Dendritic cell treated with granulocyte-macrophage colony-stimulating factor and Interleukin-4, amounts not matched to agents 40 ng/mL and 50 ng/mL, for 4 days (primary cell): ENCODE measurements around the gene MEDAG.
"Not testable (repeated sequence)": the region's sequence is repeated elsewhere in the genome, so short reads cannot be mapped to it uniquely, and the experiment has no call there.

Source experiments
- H3K27ac Mint-ChIP-seq: one replicate; pipeline ENCODE4 v1.8.0; 2022; ENCODE audit warnings: mild to moderate bottlenecking, mixed read lengths
- H3K27me3 Mint-ChIP-seq: one replicate; pipeline ENCODE4 v1.8.0; 2022; ENCODE audit warnings: mild to moderate bottlenecking, mixed read lengths
- H3K36me3 Mint-ChIP-seq: one replicate; pipeline ENCODE4 v1.8.0; 2022; ENCODE audit warnings: low read depth, mixed read lengths
- H3K4me1 Mint-ChIP-seq: one replicate; pipeline ENCODE4 v1.8.0; 2022; ENCODE audit warnings: low read depth, mixed read lengths
- H3K4me3 Mint-ChIP-seq: one replicate; pipeline ENCODE4 v1.8.0; 2022; ENCODE audit warnings: mild to moderate bottlenecking, moderate library complexity, mixed read lengths
- H3K9me3 Mint-ChIP-seq: one replicate; pipeline ENCODE4 v1.8.0; 2022; ENCODE audit warnings: mixed read lengths
- intact Hi-C: fragments of 100-400 bp; cut with micrococcal nuclease; formaldehyde crosslinking; loops from one replicate; pipeline ENCODE4 v1.15.0; 2022

Gene MEDAG

DNA sequence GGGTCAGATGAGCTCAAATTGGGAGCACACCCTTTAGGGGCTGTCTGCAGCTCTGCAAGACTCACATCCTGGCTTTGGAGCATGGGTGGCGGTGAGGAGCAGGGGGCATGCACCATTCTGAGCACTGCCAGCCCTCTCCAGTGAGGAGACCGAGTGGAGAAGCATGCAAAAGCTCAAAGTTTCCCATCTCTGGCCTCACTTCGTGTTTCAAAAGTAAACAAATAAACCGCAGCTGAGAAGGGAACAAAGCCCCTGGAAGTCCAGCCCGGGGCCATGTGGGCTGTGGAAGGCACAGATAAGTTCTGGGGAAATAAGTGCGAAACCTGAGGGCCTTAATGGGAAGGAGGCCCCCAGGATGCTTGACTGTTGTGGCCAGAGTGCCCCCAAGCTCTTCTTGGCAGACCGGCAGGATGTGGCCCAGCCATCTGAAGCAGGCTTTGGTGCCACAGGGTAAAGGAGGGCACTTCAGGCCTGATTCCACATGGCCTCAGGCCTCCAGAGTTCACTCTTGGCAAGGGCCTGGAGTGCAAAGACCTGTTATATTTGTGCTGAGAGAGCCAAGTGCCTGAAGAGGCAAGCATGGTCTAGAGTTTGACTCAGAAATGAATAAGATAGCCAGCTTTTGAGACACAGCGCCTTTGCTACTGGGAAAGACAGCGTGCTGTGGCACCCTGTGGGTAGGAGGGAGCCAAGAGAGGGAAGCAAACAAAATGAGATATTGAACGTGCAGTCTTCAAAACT is 1.2 kb downstream of the MEDAG start:
- no peak overlapping the region for H3K4me3 Mint-ChIP-seq
- H3K36me3 Mint-ChIP-seq, result no peaks in the 10 kb centered on the region
- no peak overlapping the region for H3K27ac Mint-ChIP-seq
- peaks cover 20% of the 10 kb centered on the region for H3K4me1 Mint-ChIP-seq
- no peaks in the 10 kb centered on the region for H3K9me3 Mint-ChIP-seq
- intact Hi-C loops, result no loop called here
- H3K27me3 Mint-ChIP-seq, result peaks cover 66% of the 10 kb centered on the region

DNA sequence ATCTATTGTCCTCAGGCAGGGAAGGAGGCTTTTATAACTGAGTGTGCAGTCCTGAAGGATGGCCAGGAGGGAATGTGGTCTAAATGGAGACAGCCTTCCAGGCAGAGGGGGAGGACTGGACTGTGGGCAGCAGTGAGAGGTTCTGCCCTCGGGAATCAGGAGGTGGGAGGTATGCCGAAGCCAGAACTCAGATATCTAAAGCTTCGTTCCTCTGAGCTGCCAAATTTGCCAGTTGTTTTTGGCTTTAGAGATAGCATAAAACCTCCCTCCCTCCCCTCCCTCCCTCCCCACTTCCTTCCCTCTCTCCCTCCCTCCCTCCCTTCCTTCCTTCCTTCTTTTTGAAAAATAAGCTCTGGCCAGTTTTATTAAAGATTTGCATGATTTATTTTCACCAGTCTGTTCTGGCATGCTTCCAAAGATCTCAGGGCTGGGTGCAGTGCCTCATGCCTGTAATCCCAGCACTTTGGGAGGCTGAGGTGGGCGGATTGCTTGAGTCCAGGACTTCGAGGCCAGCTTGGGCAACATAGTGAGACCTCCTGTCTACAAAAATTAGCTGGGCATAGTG is 2.4 kb downstream of the MEDAG start:
- H3K27ac Mint-ChIP-seq, result no peak overlapping the region
- no peak overlapping the region for H3K4me3 Mint-ChIP-seq
- peaks cover 20% of the 10 kb centered on the region for H3K4me1 Mint-ChIP-seq
- intact Hi-C loops, result no loop called here
- H3K9me3 Mint-ChIP-seq, result no peaks in the 10 kb centered on the region
- peaks cover 58% of the 10 kb centered on the region for H3K27me3 Mint-ChIP-seq
- H3K36me3 Mint-ChIP-seq, result no peaks in the 10 kb centered on the region

DNA sequence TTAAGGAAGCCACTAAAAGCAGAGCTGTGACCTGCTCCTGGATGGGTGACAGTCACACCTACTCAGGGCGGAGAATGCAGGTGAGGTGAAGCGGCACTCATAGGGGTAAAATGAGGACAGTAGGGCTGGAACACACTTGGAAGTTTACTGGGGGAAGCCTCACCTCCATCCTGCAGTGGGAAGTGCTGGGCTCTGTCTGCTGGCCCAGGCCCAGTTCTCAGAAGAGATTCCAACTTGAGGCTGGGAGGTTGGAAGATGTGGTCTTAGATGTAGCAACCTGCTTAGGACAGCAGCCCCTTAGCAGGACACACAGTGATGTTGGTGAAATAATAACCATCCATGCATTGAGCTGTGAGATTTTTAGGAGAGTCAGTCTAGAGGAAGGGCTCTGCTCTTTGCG is 4.6 kb downstream of the MEDAG start:
- Mint-ChIP-seq H3K27me3 (peaks cover 46% of the 10 kb centered on the region), H3K27ac (no peak overlapping the region), H3K4me3 (no peak overlapping the region), H3K4me1 (peaks cover 20% of the 10 kb centered on the region), H3K9me3 (no peaks in the 10 kb centered on the region), H3K36me3 (no peaks in the 10 kb centered on the region)
- intact Hi-C loops, result no loop called here

DNA sequence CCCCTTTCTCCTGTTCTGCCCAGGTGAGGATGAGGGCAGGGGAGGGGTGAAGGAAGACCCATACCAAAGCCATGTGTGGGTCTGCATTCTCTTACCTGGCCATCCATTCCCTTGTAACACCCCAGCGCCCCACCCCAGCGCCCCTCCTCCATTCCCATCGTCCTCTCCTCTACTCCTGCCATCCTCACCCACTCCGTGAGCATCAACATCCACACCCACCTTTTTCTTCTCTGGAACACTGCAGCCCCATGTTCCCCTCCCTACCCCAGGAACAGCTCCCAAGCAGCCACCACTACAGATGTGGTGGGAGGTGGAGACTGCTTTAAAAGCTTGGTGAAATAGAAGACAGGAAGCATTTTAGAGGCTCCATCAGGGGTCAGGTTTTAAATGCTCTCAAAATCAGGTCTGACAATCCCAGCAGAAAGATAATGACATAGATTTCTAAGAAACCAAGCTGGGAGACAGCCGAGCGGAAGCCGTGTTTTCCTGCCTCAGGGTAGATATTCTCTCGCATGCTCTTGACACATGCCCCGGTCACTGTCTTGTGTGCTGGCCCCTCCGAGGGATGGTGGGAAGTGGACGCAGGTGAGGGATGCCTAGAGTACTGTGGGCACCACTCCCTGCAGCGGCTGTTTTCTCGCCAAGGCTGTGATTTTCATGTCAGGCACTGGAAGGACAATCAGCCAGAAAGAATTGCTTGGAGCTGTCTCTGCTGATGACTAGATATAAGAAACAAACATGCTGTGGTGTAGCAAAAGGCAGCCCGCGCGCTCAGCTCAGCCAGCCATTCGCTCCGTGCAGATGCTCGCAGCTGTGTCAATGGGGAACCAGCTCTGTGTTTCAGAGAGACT is 9.8 kb downstream of the MEDAG start:
- H3K27ac Mint-ChIP-seq, result no peak overlapping the region
- H3K27me3 Mint-ChIP-seq, result peaks cover 20% of the 10 kb centered on the region
- no peaks in the 10 kb centered on the region for H3K9me3 Mint-ChIP-seq
- H3K36me3 Mint-ChIP-seq, result no peaks in the 10 kb centered on the region
- intact Hi-C loops, result no loop called here
- H3K4me3 Mint-ChIP-seq, result no peak overlapping the region
- no peaks in the 10 kb centered on the region for H3K4me1 Mint-ChIP-seq

DNA sequence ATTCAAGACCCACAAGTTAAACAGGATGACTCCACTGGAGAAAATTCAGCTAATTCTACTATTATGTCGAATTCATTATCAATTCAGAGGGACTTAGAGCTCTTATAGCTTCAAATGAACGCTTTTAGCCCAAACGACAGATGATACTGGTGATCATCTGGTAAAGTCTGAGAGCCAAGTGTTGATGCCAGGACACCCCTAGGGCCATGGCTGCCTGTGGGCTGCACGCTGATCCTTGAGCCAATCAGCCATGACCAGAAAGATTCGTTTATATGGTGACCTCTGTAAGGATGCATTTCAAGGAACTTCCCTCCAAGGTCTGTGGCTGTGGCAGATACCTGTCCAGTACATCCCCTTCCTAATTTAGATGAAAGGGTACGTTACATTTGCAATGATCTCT is 10.9 kb downstream of the MEDAG start:
- intact Hi-C loops, result no loop called here
- no peaks in the 10 kb centered on the region for H3K9me3 Mint-ChIP-seq
- H3K4me1 Mint-ChIP-seq, result no peaks in the 10 kb centered on the region
- H3K27ac Mint-ChIP-seq, result no peak overlapping the region
- no peaks in the 10 kb centered on the region for H3K36me3 Mint-ChIP-seq
- no peak overlapping the region for H3K4me3 Mint-ChIP-seq
- H3K27me3 Mint-ChIP-seq, result peaks cover 16% of the 10 kb centered on the region

DNA sequence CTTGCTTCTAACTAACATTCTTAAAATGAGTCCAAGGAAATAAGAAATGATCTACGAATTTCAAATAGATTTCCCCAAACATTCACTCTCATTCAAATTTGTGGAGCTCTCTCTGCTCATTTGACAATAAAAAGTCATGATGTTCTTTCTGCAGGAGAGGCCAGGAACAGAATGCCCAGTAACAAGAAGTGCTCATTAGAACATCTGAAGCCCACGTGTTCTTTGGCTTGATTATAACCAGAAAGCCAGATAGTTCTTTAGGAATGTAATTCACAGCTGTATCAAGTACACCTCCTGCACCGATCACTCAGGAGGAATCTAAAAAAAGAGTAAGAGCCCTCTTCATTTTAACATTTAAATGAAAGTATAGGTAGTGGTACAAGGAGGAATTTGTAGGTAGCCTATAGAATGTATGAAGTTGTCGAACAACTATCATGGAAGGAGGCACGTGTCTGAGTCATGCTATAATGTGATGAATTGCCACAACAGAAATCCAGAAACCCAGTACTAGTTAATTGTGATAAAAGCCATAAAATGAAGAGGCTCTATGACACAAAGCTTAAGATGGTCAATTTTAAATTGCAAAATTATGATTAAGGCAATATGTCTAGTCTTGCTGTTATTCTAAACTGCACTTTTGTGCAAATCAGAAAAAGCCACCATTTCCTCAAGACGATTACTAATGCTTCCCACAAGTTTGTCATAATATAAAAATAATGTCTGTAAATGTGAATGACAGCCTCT is 12.8 kb downstream of the MEDAG start:
- intact Hi-C loops, result no loop called here
- H3K27ac Mint-ChIP-seq, result no peak overlapping the region
- H3K9me3 Mint-ChIP-seq, result no peaks in the 10 kb centered on the region
- peaks cover 20% of the 10 kb centered on the region for H3K27me3 Mint-ChIP-seq
- no peak overlapping the region for H3K4me3 Mint-ChIP-seq
- no peaks in the 10 kb centered on the region for H3K4me1 Mint-ChIP-seq
- no peaks in the 10 kb centered on the region for H3K36me3 Mint-ChIP-seq

DNA sequence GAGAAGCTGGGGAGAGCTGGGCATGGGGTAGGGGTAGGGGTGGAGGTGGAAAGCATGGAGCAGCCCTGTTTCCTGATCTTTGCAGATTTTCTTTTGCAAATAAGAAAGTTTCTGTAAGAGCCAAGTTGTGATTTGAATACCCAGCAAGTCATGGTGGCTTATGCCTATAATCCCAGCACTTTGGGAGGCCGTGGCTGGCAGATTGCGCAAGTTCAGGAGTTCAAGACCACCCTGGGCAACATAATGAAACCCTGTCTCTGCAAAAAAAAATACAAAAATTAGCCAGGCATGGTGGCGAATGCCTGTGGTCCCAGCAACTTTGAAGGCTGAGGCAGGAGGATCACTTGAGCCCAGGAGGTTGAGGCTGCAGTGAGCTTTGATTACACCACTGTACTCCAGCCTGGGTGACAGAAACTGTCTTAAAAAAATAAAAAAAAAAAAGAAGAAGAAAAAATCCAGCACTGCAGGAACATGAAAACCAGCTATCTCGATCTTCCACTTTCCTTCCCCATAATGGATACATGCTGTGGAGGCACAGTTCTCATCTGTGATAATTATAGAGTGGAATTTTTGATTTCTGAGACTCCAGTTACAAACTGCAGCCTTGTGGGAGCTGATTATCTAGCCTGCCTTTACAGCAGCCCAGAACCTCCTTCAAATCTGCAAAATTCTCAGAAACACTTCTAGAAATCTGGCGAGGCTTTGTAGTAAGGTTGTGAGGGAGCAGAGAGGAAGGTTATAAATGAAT is 14.3 kb downstream of the MEDAG start:
- no peak overlapping the region for H3K27ac Mint-ChIP-seq
- H3K4me3 Mint-ChIP-seq, result no peak overlapping the region
- intact Hi-C loops, result no loop called here
- H3K9me3 Mint-ChIP-seq, result no peaks in the 10 kb centered on the region
- no peaks in the 10 kb centered on the region for H3K36me3 Mint-ChIP-seq
- no peaks in the 10 kb centered on the region for H3K4me1 Mint-ChIP-seq
- peaks cover 16% of the 10 kb centered on the region for H3K27me3 Mint-ChIP-seq

DNA sequence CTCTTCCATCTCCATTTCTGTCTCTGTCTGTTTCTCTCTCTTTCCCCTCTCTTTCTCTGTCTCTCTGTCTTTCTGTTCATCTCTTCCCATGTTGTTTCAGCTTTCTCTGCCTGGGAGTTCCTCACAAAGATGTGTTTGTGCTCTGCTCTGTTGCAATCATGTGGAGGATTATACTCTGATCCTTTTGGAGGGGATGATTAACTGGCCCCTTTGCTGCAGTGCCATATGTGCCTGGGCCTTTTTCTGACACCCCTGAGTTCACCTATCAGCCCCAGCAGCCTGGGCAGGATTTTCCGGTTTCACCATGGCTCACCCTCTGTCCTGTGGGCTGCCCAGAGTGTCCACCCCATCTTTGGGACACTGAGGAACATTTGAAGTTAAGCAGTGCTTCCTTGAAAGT is 17.3 kb downstream of the MEDAG start:
- no peak overlapping the region for H3K4me3 Mint-ChIP-seq
- H3K9me3 Mint-ChIP-seq, result no peaks in the 10 kb centered on the region
- no peaks in the 10 kb centered on the region for H3K36me3 Mint-ChIP-seq
- intact Hi-C loops, result no loop called here
- no peak overlapping the region for H3K27ac Mint-ChIP-seq
- peaks cover 7% of the 10 kb centered on the region for H3K27me3 Mint-ChIP-seq
- no peaks in the 10 kb centered on the region for H3K4me1 Mint-ChIP-seq

DNA sequence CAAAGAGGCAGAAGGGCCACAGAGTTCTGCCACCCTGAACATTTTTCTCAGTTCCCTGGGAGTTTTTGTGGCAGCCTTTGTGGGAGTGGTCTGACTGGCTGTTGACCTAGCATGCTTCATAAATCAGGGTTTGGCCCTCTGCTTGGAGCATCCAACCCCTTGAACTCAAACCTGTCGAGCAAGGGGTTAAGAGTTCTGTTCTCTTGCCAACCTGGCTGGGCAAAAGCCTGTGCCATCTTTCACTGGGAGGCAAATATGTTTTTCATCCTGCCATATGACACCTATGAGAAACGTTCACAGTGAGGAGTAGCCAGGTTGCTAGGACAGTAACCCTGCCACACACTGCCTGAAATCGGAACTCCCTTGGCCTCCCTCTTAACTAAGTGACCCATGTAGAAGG is 18.6 kb downstream of the MEDAG start:
- Mint-ChIP-seq H3K4me3 (no peak overlapping the region), H3K9me3 (no peaks in the 10 kb centered on the region), H3K27me3 (peaks cover 9% of the 10 kb centered on the region), H3K4me1 (no peaks in the 10 kb centered on the region), H3K27ac (no peak overlapping the region), H3K36me3 (no peaks in the 10 kb centered on the region)
- intact Hi-C loops, result no loop called here

DNA sequence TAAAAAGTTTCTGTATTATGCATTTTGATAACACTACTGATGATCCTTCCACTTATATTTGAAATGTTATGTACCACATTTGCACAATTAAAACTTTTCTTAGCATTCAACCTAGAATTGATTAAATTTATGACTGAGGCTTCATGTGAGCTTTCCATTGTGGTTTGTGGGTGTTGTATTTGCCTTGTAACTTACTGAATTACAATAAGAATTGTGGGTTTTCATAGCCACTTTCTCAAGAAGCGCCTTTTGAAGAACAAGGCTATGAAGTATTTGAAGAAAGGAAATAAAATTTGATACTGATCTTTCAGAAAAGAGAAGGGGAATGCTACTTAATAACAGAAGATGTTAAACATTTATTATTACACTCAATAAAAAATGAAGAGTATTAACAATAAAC is 19.4 kb downstream of the MEDAG start:
- Mint-ChIP-seq H3K9me3 (no peaks in the 10 kb centered on the region), H3K36me3 (no peaks in the 10 kb centered on the region), H3K4me3 (no peak overlapping the region), H3K27me3 (peaks cover 14% of the 10 kb centered on the region), H3K4me1 (no peaks in the 10 kb centered on the region), H3K27ac (no peak overlapping the region)
- intact Hi-C loops, result no loop called here

DNA sequence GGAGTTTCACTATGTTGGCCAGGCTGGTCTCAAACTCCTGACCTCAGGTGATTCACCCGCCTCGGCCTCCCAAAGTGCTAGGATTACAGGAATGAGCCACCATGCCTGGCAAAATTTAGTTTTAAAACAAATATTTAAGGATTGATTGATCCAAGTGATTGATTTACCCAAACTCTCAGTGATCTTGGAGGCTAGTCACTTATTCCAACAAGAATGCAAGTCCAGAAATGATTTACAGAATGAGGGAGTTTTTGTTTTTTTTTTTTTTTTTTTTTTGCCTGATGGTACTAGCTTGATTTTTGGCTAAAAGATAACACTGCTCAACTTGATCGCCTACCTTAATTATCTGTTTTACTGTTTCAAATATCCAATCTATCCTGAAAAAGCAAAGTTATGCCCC is 20.7 kb downstream of the MEDAG start:
- peaks cover 17% of the 10 kb centered on the region for H3K27me3 Mint-ChIP-seq
- no peaks in the 10 kb centered on the region for H3K9me3 Mint-ChIP-seq
- H3K27ac Mint-ChIP-seq, result no peak overlapping the region
- H3K36me3 Mint-ChIP-seq, result no peaks in the 10 kb centered on the region
- no peak overlapping the region for H3K4me3 Mint-ChIP-seq
- H3K4me1 Mint-ChIP-seq, result no peaks in the 10 kb centered on the region
- intact Hi-C loops, result no loop called here

DNA sequence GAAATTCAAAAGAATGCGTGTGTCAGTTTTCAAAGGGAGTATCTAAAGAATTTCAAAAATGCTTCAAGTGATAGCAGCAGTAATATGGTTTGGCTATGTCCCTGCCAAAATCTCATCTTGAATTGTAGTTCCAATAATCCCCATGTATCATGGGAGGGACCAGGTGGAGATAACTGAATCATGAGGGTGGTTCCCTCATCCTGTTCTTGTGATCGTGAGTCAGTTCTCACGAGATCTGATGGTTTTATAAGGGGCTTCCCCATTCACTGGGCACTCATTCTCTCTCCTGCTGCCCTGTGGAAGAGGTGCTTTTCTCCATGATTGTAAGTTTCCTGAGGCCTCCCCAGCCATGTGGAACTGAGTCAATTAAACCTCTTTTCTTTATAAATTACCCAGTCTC is 21.1 kb downstream of the MEDAG start:
- intact Hi-C loops, H3K36me3 Mint-ChIP-seq, H3K9me3 Mint-ChIP-seq, H3K4me1 Mint-ChIP-seq, H3K4me3 Mint-ChIP-seq, H3K27ac Mint-ChIP-seq: not testable (repeated sequence)
- peaks cover 19% of the 10 kb centered on the region for H3K27me3 Mint-ChIP-seq

DNA sequence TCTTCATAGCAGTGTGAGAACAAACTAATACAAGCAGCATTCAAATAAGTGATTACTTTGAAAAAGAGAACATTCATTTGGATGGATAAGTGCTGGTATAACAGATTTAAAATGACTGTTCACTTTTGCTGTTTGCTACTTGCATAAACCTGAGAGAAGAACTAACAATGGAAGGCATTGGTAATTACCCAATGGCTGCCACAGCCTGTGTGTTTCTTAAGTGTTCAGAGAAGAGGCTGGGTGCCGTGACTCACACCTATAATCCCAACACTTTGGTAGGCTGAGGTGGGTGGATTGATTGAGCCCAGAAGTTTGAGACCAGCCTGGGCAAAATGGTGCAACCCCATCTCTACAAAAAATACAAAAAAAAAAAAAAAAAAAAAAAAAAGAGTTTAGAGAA is 21.5 kb downstream of the MEDAG start:
- Mint-ChIP-seq H3K27ac (no peak overlapping the region), H3K4me3 (no peak overlapping the region), H3K9me3 (no peaks in the 10 kb centered on the region), H3K27me3 (peaks cover 23% of the 10 kb centered on the region), H3K4me1 (no peaks in the 10 kb centered on the region), H3K36me3 (no peaks in the 10 kb centered on the region)
- intact Hi-C loops, result no loop called here
